Stimulated activated CD4-positive, alpha-beta T cell treated with anti-CD3 and anti-CD28 coated beads, Interleukin-4, amount 100 ng/mL, for 1 hour (primary cell): ENCODE measurements around the gene HTR7.

Experiments used
- DNase-seq: peaks from one replicate; pipeline ENCODE4 v3.0.0-alpha.2; 2020

Gene HTR7

DNA sequence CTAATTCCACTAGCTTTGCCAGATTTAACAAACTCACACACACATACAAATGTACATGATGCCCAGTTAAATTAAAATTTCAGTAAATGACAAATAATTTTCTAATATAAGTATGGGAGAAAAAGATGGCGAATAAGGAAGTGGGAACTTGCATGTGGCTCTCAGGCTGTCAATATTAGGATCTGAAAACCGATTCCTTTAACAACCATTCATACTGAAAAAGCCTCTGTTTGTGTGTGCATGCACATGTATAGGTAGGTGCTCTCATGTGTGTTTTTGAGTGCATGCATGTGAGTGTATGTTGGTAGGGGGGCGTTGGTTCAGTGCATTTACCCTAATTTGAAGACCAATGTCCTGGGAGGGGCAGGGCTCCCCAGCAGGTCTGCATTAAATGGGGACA, 125.3 kb downstream of the HTR7 start:
- DNase-seq, result no peak

DNA sequence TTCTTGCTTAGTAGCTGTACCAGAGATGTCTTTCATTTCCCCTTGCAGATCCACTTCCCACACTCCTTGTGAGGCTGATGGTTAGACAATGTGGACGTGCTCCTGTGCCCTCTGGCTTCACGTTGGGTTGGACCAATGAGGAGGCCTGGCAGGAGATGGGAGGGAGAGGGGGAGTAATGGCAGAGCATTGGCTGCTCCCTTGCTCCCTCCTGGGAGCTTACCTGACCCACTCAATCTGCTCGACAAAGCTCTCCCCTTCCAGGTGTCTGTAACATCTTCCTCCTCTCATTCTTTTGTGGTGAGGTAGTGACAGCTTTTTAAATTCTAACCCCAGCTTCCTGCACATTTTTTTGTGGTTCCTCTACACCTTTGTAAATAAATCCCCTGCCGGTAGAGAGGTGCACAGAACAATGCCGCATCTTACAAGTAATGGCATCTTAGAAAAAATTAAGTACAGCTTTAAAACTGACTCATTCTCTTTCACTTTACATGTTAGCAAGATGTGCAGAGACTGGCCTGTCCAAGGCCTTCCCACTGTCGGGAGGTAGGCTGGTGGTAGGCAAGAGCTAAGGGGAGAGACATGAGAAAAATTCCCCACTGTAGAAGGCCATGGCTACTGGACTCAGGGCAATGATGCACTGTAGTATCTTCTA, 134.3 kb downstream of the HTR7 start:
- DNase-seq, result no peak

DNA sequence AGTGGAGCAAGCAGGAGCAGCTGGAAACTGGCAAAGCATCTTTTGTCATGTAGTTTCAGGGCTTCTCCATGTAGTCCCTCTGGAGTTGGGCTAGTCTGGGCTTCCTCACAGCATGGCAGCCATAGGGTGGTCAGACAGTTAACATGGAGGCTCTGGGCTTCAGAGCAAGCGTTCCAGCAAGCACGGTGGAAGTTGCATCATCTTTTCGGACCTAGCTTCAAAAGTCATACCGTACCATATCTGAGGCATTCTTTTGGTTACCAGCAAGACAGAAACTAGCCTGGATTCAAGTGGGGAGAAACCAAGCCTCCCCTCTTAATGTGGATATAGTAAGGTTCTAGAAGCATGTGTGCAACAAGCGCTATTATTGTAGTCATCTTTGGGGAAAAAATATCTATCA, 135.0 kb downstream of the HTR7 start:
- DNase-seq, result no peak

DNA sequence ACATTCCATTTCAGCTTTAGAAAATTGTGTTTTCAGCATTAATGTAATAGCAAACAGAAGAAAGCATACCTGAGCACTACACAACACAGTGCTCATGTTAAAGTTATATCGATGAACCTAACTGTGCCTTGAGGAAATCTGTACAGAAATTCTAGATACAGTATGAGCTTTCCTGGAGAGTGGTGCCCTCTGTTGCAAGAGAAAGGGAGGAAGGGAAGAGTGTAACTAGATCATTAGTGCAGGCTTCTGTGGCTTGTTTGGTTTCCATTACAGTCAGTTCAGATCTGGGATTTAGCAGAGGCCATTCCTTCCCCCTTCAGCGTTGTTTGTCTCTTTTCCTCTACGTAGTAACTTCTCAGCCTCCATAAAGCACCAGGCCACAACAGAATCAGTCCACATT, 139.7 kb downstream of the HTR7 start:
- DNase-seq, result no peak

- DNase-seq, result no peak
Observed at GRCh38 chr10:90712529-90712928, 145.3 kb downstream of the HTR7 start.

GRCh38 chr10:90709727-90710126, 148.1 kb downstream of the HTR7 start:
- DNase-seq, result no peak

DNA sequence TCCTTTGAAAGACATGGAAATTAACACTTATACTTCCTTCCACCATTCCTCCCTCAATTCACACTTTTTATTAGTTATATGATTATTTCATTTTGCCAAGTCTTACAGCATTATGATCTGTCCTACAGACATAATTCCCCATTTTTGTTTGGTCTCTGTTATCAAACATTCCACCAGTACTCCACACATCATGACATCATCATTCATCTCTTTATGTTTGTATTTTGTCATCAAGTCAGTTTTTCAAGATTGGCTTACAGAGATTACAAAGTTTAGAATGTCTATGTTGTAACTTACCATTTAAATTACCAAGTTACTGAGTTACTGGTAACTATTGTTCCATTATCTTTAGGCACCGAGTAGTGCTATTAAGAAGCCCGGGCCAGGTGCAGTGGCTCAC, 150.2 kb downstream of the HTR7 start:
- no peak for DNase-seq

DNA sequence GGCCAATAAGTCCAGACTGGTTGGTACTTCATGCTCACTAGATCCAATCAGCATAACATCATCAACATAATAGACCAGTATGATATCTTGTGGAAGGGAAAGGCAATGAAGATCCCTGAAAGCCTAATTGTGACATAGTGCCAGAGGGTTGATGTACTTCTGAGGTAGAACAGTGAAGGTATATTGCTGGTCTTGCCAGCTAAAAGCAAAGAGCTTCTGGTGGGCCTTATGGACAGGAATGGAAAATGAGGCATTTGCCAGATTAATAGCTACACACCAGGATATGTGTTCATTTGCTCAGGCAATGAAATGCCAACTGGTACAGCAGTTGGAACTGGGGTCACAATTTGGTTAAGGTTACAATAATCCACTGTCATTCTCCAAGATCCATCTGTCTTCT, 156.4 kb downstream of the HTR7 start:
- DNase-seq, result no peak

DNA sequence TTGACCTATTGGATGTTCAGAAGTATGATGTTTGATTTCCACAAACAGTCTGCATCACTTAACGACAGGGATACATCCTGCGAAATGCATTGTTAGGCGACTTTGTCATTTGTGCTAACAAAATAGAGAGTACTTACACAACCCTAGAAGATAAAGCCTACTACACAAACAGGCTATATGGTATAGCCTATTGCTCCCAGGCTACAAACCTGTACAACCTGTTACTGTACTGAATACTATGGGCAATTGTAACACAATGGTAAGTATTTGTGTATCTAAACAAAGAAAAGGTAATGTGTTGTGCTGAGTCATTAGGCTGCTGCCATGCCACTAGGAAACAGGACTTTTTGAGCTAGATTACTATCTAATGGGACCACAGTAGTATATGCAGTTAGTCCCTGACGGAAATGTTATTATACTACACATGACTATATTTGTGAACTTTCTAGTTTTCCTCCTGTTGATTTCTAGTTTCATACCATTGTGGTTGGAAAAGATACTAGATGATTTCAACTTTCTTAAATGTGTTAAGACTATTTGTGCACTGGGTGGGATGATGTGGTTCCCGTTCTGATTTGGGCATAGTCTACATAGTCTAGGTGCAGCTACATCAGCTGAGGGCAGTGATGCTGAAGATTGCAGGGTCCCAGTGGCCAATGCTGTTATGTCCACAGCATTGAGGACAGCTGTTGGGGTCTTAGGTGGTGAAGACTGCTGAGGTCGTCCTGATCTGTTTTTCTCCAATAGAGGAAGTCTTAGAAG, 161.7 kb downstream of the HTR7 start:
- no peak for DNase-seq
